ENCODE measurements around the gene CSTA.

GRCh38 chr3:122387709-122388108 is 62.7 kb downstream of the CSTA start:
- TF ChIP-seq RAD21 (IDR thresholded peaks at IDR 0.05; ENCODE audit: low read depth) (no peak), MAX (IDR thresholded peaks at IDR 0.05) (no peak), REST (IDR thresholded peaks at IDR 0.05; ENCODE audit: low read depth) (no peak), YY1 (IDR thresholded peaks at IDR 0.05; ENCODE audit: low read depth) (no peak), EP300 (IDR thresholded peaks at IDR 0.05; ENCODE audit: borderline replicate concordance) (no peak), CEBPB (IDR thresholded peaks at IDR 0.05) (no peak)

Measured in Ishikawa (cell line).